MCF 10A (cell line): ENCODE measurements around the gene LRRC43. TPM values are rescaled to one million over a fixed set of nuclear protein-coding genes. Genes with fewer than 3 reads are reported as not detected.

Experiments used
- BruUV-seq: library from RNA; stranded (reverse); fragments of 400-500 nt; replicated peaks from 2 replicates; lab custom pipeline; 2021; lab: Mats Ljungman, UMichigan
- CTCF ChIA-PET: fragments of 300-600 bp; sonication (Branson Sonifier 250); formaldehyde crosslinking; extraction: SDS; loops from one replicate; lab custom pipeline; 2021; ENCODE audit warnings: antibody characterized with exemption, inconsistent platforms; lab: Yijun Ruan, JAX
- POLR2A ChIA-PET: fragments of 300-600, 350-650 bp; sonication (Branson Sonifier 250); formaldehyde crosslinking; extraction: SDS; loops from one replicate; lab custom pipeline; 2020; ENCODE audit warnings: antibody characterized with exemption, inconsistent platforms; lab: Yijun Ruan, JAX
- DNase-seq: peaks from one replicate; pipeline ENCODE4 v3.0.0-alpha.2; 2018; ENCODE audit not compliant: unreplicated experiment
- H3K27ac Mint-ChIP-seq: one replicate; pipeline ENCODE4 v1.8.0; 2022; ENCODE audit warnings: mild to moderate bottlenecking, low read depth, mixed read lengths; ENCODE audit not compliant: unreplicated experiment
- H3K27me3 Mint-ChIP-seq: one replicate; pipeline ENCODE4 v1.8.0; 2022; ENCODE audit warnings: mixed read lengths; ENCODE audit not compliant: insufficient read depth, unreplicated experiment
- H3K36me3 Mint-ChIP-seq: one replicate; pipeline ENCODE4 v1.8.0; 2022; ENCODE audit warnings: mild to moderate bottlenecking, moderate library complexity, mixed read lengths; ENCODE audit not compliant: insufficient read depth, unreplicated experiment
- H3K4me1 Mint-ChIP-seq: one replicate; pipeline ENCODE4 v1.8.0; 2022; ENCODE audit warnings: mixed read lengths; ENCODE audit not compliant: insufficient read depth, unreplicated experiment
- H3K4me3 Mint-ChIP-seq: one replicate; pipeline ENCODE4 v1.8.0; 2022; ENCODE audit warnings: mild to moderate bottlenecking, moderate library complexity, mixed read lengths; ENCODE audit not compliant: unreplicated experiment
- H3K9me3 Mint-ChIP-seq: one replicate; pipeline ENCODE4 v1.8.0; 2022; ENCODE audit warnings: mixed read lengths; ENCODE audit not compliant: unreplicated experiment
- CTCF ChIP-seq: fragments of 200-600 bp; IDR thresholded peaks from one replicate; pipeline ENCODE4 v1.8.0; 2022; ENCODE audit warnings: antibody characterized with exemption, mild to moderate bottlenecking; ENCODE audit not compliant: unreplicated experiment
- intact Hi-C: fragments of 100-400 bp; cut with micrococcal nuclease; formaldehyde crosslinking; loops from 2 replicates; pipeline ENCODE4 v1.14.1; 2022
- total RNA-seq: library from RNA; stranded (reverse); gene quantifications from 2 replicates; pipeline ENCODE4 v1.2.3, GENCODE V29; 2022

The LRRC43 gene
- total RNA-seq, 1 experiment from 2014 or later: not detected

GRCh38 chr12:122141911-122142725, 40.8 kb upstream of the LRRC43 start:
- no peaks in the 10 kb centered on the region for H3K9me3 Mint-ChIP-seq
- no peak overlapping the region for H3K4me3 Mint-ChIP-seq
- H3K36me3 Mint-ChIP-seq: peaks cover 33% of the 10 kb centered on the region
- CTCF ChIA-PET: interaction anchor here (0.6 to 1.2 kb wide), 2 partner anchors 11 to 49 kb away, joined by 4 to 5 read pairs; no protein-coding TSS in a partner anchor
- TF ChIP-seq CTCF: no peak
- intact Hi-C loops: no loop called here
- no TSS peak for BruUV-seq
- POLR2A ChIA-PET: no interaction called here
- no peak overlapping the region for H3K27ac Mint-ChIP-seq
- no peak for DNase-seq
- no peaks in the 10 kb centered on the region for H3K27me3 Mint-ChIP-seq
- no peaks in the 10 kb centered on the region for H3K4me1 Mint-ChIP-seq

- H3K9me3 Mint-ChIP-seq: no peaks in the 10 kb centered on the region
These were observed 40.1 kb upstream of the LRRC43 start for GRCh38 chr12:122142857-122143256.

GRCh38 chr12:122144885-122145284, 38.0 kb upstream of the LRRC43 start:
- intact Hi-C loops: no loop called here
- Mint-ChIP-seq H3K27ac (no peak overlapping the region), H3K9me3 (no peaks in the 10 kb centered on the region), H3K27me3 (no peaks in the 10 kb centered on the region), H3K4me3 (no peak overlapping the region), H3K4me1 (no peaks in the 10 kb centered on the region), H3K36me3 (peaks cover 33% of the 10 kb centered on the region)
- no peak for DNase-seq
- ChIA-PET POLR2A (interaction anchor here (0.8 kb wide), 1 partner anchor 10 kb away, joined by 3 read pairs; no protein-coding TSS in a partner anchor), CTCF (no interaction called here)
- no TSS peak for BruUV-seq
- no peak for TF ChIP-seq CTCF

More at GRCh38 chr12:122142857-122143256, 40.1 kb upstream of the LRRC43 start:
- ChIA-PET CTCF (interaction anchor here (0.6 to 1.2 kb wide), 2 partner anchors 12 to 332 kb away, joined by 3 to 5 read pairs; no protein-coding TSS in a partner anchor), POLR2A (no interaction called here)
- Mint-ChIP-seq H3K36me3 (peaks cover 33% of the 10 kb centered on the region), H3K27me3 (no peaks in the 10 kb centered on the region), H3K27ac (no peak overlapping the region), H3K4me3 (no peak overlapping the region), H3K4me1 (no peaks in the 10 kb centered on the region)
- intact Hi-C loops: no loop called here
- no TSS peak for BruUV-seq
- no peak for DNase-seq
- TF ChIP-seq CTCF: no peak

GRCh38 chr12:122145505-122146330, 37.2 kb upstream of the LRRC43 start:
- H3K4me3 Mint-ChIP-seq: no peak overlapping the region

More at GRCh38 chr12:122145505-122146330, 37.2 kb upstream of the LRRC43 start:
- intact Hi-C loops: no loop called here
- ChIA-PET POLR2A (interaction anchor here (0.8 kb wide), 2 partner anchors 9 to 258 kb away, joined by 3 read pairs; no protein-coding TSS in a partner anchor), CTCF (interaction anchor here (0.5 to 1.2 kb wide), 3 partner anchors 22 to 45 kb away, joined by 3 to 4 read pairs (median 4); no protein-coding TSS in a partner anchor)
- no peak for TF ChIP-seq CTCF
- no TSS peak for BruUV-seq
- H3K36me3 Mint-ChIP-seq: peaks cover 27% of the 10 kb centered on the region
- H3K27me3 Mint-ChIP-seq: no peaks in the 10 kb centered on the region
- DNase-seq: no peak
- no peak overlapping the region for H3K27ac Mint-ChIP-seq
- H3K4me1 Mint-ChIP-seq: no peaks in the 10 kb centered on the region
- no peaks in the 10 kb centered on the region for H3K9me3 Mint-ChIP-seq
